NCI-H146 treated with DMSO at 0.1 percent for 48 hours (cell line): ENCODE results near the gene SLC49A4.
"Not testable (repeated sequence)": the region's sequence is repeated elsewhere in the genome, so short reads cannot be mapped to it uniquely, and the experiment has no call there.

Experiments used
- DNase-seq: peaks from one replicate; lab custom pipeline; 2025; ENCODE audit not compliant: unreplicated experiment; lab: John Stamatoyannopoulos, UW

The SLC49A4 gene

DNA sequence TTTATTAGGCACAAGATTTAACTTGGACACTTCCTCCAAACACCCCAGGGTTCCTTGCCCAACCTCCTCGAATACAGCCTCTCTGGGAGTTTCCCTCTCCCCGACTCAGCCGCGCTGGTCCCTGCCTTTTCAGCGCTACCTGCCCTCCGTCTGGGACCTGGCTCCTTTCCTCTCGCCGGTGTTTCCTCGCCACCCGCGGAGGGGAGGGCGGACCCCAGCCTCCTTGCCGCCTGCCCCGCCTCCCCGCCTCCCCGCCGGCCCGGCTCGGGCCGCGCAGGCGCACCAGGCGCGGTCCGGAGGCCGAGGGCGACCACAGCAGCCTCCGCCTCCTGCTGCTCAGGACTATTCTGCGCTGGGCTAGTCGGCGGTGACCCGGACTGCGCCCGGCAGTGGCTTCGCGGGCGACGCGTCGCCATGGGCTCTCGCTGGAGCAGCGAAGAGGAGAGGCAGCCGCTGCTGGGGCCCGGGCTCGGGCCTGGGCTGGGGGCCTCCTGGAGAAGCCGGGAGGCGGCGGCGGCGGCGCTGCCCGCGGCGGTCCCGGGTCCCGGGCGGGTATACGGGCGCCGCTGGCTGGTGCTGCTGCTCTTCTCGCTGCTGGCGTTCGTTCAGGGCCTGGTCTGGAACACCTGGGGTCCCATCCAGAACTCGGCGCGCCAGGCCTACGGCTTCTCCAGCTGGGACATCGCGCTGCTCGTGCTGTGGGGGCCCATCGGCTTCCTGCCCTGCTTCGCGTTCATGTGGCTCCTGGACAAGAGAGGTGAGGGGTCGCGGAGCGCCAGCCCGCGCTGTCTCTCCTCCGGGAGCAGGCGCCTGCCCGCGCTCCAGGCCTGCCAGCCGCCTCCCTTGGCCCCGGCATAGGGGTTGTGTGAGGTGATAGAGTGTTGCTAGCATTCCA lies at the start of gene SLC49A4:
SLC49A4 (plus strand) TSS at position 291 of the 895 bp plus-strand sequence; CDS start at position 415, 124 bp downstream.
- no peak for DNase-seq

GRCh38 chr3:122745369-122746021 lies 49.4 kb upstream of the SLC49A4 start:
- DNase-seq = no peak

GRCh38 chr3:122747295-122747694 lies 47.6 kb upstream of the SLC49A4 start:
- not testable (repeated sequence) for DNase-seq

DNA sequence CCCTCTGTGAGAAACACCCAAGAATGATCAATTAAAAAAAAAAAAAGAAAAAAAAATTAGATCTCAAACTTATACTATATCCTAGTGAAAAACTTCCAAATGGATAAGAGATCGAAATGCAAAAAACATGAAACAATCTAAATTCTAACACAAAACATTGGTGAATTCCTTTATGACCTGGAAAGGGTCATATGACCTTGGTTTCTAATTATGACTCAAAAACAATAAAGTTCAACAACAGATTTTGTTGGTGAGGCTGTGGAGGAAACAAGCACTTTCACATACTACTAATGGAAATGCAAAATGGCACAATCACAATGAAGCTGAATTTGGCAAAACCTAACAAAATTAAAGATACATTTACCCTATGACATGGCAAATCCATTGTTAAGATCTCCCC lies 46.5 kb upstream of the SLC49A4 start:
- DNase-seq = no peak

DNA sequence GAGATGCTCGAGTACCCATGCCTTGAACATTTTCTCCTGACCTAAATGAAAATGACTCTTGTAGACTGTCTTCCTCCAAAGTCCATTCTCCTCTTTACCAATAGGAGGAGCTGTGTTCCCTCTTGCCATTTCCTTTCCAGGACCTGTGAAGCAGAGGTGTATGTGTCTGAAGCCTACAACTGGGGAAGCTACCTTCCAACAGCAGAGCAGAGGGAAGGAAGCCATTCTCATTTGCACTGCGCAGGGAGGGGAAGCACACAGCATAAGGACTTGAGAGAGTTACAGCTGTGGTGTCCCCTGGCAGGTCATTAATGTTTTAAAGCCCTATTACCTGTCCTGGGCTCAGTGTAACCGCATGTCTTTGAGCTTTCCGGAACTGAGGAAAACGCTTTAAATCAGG lies 39.9 kb upstream of the SLC49A4 start:
- DNase-seq = no peak

DNA sequence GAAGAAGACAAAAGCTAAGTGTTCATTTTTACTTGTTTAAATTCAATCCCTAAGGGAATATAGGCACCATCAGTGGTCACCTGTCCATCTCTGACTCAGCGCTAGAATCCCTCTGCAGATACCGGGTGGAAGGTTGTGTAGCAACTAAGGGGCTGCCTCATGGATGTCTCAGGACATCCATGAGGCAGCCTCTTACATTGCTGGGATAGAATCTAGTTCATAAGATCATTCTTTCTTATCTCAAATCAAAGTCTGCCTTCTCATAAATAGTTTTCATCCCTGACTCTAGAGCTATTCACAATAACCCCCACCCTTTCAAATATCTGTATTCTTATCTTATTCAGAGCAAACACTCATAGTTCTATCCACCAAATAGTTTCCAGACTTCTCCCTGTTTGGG lies 39.4 kb upstream of the SLC49A4 start:
- DNase-seq = no peak

DNA sequence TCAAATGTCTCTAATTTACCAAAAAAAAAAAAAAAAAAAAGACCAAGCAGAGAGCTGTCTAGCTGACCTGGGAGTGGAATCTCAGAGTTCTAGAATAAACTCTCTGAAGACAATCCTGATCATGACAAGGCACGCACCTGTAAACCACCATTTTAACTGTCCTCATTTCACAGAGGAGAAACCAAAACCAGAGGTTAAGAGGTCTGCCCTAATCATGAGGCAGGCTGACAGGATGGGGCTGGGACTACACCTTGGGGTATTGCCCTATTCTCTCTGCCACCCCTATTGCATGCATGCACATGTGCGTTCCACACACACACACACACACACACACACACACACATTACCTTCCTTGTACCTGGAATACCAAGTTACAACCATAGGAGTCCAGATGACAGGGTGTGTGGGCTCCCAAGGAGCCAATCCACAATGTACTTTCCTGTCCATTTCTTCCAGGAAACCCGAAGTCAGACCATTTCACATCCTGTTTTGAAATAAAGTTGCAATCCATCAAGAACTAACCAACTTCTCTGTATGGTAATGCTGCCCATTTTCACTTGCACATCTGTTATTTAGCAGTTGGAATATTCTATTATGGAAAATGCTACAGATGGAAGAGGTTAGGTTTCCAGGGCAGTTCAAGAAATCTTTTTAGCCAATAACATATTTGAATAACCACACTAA lies 35.9 kb upstream of the SLC49A4 start:
- DNase-seq = no peak

DNA sequence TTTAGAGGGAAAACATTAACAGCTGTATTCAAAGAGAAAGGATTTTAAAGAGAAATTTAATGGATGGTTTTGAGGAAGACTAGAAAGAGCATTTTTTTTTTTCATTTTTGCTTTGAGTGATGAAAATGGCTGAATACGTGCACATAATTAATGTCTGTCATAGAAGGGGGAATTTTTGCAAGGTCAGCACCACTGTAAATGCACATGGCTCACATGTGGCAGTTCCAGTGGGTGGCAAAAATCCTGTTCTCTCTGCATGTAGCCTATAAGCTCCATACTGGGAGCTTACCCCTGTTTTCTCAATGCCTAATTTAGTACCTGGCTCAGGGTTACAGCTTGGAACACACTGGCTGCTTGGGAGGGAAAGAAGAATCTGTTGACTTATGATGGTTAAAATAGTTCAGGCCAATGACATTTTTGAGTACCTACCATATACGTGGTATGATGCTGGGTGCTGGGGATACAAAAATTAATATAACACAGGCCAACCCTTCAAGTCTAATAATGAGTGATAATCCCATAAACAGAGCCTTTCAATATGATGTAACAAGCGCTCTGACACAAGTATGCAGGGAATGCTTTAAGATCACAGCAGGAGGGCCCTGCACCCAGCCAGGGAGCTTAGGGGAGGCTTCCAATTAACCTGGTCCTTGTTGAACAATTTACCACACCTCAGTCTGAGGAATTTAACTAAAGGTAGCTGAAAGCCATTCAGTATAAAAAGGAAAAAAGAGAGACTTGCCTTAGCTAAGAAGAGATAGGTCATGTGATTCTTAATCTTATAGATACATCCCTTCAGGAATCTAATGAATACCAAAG lies 34.2 kb upstream of the SLC49A4 start:
- no peak for DNase-seq

DNA sequence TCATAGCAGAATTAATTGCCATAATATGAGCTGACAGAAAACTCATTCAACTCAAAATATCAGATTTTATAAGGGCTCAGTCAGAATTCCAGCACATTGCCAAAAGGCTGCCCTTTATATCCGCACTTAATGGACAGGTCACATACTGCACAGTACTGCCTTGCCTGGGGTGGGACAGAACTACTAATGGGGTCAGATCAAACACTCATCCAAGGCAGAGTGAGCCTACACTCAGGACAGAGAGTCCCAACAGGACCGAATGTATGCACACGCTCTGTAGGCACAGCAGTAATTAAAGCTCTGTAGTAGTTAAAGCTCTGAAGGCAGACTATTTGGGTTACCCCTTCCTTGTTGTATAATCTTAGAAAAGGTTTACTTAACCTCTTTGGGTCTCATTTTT lies 28.4 kb upstream of the SLC49A4 start:
- no peak for DNase-seq

- DNase-seq = no peak
Measured at GRCh38 chr3:122767540-122768372, 27.1 kb upstream of the SLC49A4 start.

DNA sequence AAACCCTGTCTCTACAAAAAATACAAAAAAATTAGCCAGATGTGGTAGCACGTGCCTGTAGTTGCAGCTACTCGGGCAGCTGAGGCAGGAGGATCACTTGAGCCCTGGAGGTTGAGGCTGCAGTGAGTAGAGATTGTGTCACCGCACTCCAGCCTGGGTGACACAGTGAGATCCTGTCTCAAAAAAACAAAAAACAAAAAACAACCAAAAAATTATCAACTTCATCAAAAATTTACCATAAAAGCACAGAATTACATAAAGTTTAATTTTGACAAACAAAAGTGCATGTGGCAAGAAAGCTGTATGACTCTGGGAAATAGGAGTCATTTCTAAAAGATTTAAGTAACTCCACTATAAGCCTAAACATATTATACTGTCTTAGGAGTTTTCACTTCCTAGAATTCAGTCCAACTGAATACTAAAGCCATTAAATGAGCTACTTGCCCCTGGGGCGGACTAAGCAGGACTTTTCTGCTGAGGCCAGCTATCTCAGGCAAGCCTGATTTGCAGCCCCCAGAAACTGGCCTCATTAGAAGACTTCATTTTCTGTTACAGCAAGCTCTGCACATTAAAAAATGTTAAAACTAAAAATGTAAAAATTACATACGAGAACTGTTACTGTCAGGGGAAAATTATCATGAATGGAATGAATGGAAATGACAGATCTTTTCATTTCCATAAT lies 24.2 kb upstream of the SLC49A4 start:
- no peak for DNase-seq

- DNase-seq = no peak
Measured at GRCh38 chr3:122772827-122773226, 22.0 kb upstream of the SLC49A4 start.

GRCh38 chr3:122773944-122774509 lies 20.8 kb upstream of the SLC49A4 start:
- DNase-seq = no peak

DNA sequence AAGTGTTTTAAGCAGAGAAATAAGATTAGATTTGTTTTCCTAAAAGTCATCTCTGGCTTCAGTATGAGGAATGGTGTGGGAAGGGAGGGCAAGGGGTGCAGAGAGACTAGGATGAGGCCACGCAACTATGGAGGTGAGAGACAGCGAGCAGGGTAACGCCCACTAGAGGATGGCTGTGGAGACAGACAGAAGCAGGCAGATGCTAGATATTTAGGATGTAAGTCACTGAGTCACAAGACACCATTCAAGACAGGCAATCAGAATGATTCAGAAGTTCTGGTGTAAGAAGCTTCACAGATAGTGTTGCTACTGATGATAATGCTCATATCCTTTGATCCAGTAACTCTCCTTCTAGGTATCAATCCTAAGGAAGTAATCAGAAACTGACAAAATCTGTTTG lies 20.3 kb upstream of the SLC49A4 start:
- no peak for DNase-seq

DNA sequence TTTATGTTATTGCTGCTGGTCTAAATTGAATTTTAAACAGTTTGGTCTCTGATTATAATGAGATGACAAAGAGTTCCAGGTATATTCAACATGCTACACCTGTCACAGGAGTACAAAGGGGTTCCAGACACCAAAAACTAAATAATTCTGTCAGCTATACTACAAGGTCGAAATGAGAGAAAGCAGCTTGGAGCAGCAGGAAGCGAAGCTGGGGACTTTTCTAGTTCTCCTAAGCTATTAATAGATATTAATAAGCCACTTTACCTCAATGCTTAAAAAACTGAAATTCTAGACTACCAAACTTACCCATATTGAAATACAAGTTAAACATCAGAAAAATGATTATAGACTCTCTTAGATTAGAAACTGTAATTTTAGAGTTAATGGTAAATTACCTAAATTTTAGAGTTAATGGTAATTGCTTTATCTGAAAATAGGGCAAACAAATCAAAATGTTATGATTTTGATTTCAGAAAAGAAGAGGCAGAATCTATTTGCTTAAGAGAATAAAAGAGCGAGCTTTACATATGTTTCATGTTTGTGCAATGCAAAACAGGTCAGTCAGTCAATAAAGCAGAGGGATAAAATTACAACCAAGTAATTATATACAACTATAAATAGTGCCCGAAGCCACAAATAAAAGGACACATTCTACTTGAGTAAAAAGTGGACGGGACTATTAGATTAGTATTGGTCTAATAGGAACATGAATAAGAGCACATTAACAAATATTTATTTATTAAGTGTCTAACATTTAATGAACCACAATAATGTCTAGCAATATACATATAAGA lies 18.0 kb upstream of the SLC49A4 start:
- DNase-seq = no peak

- no peak for DNase-seq
Measured at GRCh38 chr3:122777563-122777962, 17.3 kb upstream of the SLC49A4 start.

DNA sequence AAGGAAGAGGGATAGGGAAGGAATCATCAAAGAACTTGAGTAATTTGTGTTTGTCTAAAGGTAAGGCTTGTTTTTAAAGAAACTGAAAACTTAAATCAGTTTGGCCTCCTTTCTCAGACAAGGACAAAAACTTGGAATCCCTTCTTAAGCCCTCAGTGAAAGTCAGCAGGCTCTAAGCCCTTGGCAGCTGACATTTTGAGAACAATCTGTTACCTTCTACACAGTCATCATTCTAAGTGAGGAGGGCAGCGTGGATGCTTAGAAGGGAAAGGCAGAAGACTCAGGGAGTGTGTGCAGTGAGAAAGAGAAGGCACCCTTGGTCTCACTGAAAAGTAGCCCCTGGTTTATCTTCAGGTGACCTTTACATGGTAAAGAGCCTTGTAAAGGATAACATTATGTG lies 12.1 kb upstream of the SLC49A4 start:
- DNase-seq = no peak

DNA sequence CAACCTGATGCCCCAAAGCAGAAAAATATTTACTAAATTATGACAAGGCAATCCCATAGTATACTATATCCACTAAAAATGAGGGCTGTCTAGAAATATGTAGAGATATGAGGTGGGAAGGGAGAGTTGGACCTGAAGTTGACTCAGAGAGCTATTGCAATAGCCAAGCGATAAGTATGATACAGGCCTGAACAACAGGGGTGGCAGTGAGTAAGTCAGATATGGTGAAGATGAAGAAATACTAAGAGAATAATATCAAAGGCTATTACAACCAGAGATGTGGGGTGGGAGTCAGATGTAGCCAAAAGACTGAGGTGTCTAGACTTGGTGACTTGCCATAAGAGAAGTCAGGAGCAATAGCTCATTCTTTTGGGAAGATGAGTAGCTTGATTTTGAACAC lies 10.4 kb upstream of the SLC49A4 start:
- no peak for DNase-seq
